Mucosa of rectum (tissue), 2 donors: Measurements from ENCODE around the gene MED14.

Source experiments
- H3K27ac ChIP-seq, 2 donors: one replicate each; pipeline ENCODE4 v1.7.0; 2013; ENCODE audit warnings: inconsistent platforms in 2 of 2, low read depth in 2 of 2, low read length in 2 of 2
- H3K27me3 ChIP-seq, 2 donors: one replicate each; pipeline ENCODE4 v1.7.0; 2013; ENCODE audit warnings: low read length in 2 of 2; ENCODE audit not compliant: control insufficient read depth in 2 of 2, insufficient read depth in 2 of 2
- H3K36me3 ChIP-seq, 2 donors: one replicate each; pipeline ENCODE4 v1.7.0; 2013; ENCODE audit warnings: low read length in 2 of 2; ENCODE audit not compliant: control insufficient read depth in 2 of 2, insufficient read depth in 2 of 2
- H3K4me1 ChIP-seq, 2 donors: one replicate each; pipeline ENCODE4 v1.7.0; 2013; ENCODE audit warnings: low read length in 2 of 2, mild to moderate bottlenecking in 1 of 2; ENCODE audit not compliant: control insufficient read depth in 2 of 2, insufficient read depth in 2 of 2
- H3K4me3 ChIP-seq, 2 donors: one replicate each; pipeline ENCODE4 v1.7.0; 2013; ENCODE audit warnings: low read length in 2 of 2
- H3K9ac ChIP-seq, 2 donors: one replicate each; pipeline ENCODE4 v1.7.0; 2013; ENCODE audit warnings: low read length in 2 of 2, low read depth in 1 of 2, mild to moderate bottlenecking in 1 of 2
- H3K9me3 ChIP-seq, 2 donors: one replicate each; pipeline ENCODE4 v1.7.0; 2013; ENCODE audit warnings: low read length in 2 of 2; ENCODE audit not compliant: control insufficient read depth in 2 of 2
- donor health status: healthy.
- donor health status: Normal muscosa, but diverticular disease.

MED14 gene

DNA sequence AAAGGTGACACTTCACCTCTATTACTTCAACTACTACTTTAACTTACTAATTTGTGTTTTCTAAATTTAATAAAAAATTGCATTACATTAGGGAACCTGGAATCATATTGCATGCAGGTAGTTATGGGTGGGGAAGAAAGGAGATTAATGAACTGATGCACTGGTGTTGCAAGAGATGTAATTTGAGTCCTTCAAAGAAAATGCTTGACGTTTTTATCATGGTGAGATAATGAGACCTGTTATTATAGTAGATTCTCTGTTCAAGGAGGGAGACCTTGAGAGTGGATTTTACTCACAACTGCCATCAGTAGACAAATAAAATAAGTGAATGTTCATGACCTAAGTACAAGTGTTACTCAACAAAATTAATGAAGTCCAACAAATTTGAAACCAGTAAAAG, 26.4 kb upstream of the MED14 start:
- H3K9ac ChIP-seq: no peak overlapping the region
- H3K27me3 ChIP-seq: peaks cover 9 to 12% of the 10 kb centered on the region in 2 donors
- H3K4me1 ChIP-seq: no peaks in the 10 kb centered on the region
- H3K9me3 ChIP-seq: no peaks in the 10 kb centered on the region
- no peak overlapping the region for H3K27ac ChIP-seq
- no peak overlapping the region for H3K4me3 ChIP-seq
- H3K36me3 ChIP-seq: no peaks in the 10 kb centered on the region

DNA sequence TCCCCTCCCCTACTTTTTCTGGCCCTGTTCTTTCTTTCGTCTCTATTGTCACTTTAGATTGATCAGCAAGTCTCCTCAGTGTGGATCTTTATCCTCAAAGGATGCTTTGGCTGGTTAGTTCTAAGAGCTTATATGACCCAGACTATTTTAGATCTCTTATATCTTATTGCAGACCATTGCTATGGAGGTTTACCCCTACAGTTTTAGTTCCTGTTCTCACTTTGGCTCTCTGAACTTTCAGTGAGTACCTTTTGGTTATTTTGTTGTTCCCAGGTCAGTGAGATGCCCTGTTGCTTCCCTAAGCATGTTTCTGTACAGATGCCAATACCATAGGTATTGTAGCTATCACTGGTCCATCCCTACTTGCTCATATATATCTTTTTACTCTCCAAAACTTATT, 24.0 kb upstream of the MED14 start:
- no peaks in the 10 kb centered on the region for H3K9me3 ChIP-seq
- H3K4me1 ChIP-seq: peaks cover 0 to 3% of the 10 kb centered on the region in 2 donors
- no peak overlapping the region for H3K4me3 ChIP-seq
- peaks cover 12 to 13% of the 10 kb centered on the region in 2 donors for H3K27me3 ChIP-seq
- H3K27ac ChIP-seq: no peak overlapping the region
- H3K36me3 ChIP-seq: no peaks in the 10 kb centered on the region
- H3K9ac ChIP-seq: no peak overlapping the region

DNA sequence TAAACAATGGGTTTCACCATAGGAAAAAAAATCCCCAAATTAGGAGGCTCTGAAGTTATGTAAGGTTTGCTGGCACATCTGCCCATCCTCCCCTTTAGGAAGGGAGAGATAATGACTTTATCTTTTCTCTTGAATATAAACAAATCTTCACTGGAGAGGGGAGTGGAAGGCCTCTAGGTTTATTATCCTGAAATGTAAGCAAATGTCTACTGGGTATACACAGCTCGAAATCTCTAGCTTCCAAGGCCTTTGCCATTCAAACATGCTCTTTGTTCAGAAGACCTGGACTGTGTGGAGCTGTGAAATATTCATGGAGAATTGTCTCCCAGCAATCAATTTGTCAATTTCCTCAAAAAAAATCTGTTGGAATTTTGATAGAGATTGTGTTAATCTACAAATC, 21.7 kb upstream of the MED14 start:
- Histone ChIP-seq H3K4me3 (no peak overlapping the region), H3K4me1 (peaks cover 0 to 3% of the 10 kb centered on the region in 2 donors), H3K27me3 (peaks cover 13 to 14% of the 10 kb centered on the region in 2 donors), H3K36me3 (no peaks in the 10 kb centered on the region), H3K27ac (no peak overlapping the region), H3K9me3 (no peaks in the 10 kb centered on the region), H3K9ac (no peak overlapping the region)

DNA sequence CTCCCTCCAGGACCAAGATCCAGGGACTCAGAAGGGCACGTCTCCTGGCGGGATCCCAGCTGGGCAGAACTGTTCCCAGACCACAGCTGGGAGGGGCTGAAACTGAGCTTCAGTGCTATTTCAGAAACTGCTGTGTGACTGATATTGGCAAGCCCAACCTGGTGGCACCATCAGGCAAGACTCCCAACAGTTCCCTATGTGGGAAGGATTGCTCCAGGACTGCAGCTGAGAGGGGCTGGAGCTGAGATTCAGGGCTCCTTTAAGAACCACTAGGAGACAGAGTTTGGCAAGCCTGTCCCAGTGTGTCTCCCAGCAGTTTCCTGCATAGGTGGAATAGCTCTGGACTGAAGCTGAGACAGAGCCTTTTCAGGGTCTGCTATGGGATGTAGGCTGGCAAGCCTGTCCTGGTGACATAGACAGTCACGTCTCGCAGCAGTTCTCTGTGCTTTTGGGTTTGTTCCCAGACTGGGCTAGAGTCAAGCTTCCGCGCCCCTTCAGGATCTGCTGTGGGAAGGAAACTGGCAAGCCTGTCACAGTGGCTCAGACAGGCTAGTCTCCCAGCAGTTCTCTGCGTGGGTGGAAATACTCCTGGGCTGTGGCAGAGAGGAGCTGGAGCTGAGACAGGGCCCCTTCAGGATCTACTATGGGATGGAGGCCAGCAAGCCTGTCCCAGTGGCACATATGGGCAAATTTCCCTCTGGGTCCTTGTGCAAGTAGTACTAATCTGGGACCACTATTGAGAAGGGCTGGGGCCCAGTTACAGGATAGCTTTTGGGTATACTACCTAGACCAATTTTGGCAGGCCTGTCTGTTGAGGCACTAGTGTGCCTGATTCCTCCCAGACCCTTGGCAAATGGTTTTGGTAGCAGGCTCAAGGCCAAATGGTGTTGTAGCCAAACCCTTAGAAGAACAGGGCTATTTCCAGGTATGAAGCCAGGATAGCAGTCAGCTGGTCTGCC, 20.2 kb upstream of the MED14 start:
- H3K36me3 ChIP-seq: no peaks in the 10 kb centered on the region
- no peak overlapping the region for H3K9ac ChIP-seq
- H3K27me3 ChIP-seq: peaks cover 9 to 16% of the 10 kb centered on the region in 2 donors
- H3K27ac ChIP-seq: no peak overlapping the region
- peaks cover 0 to 3% of the 10 kb centered on the region in 2 donors for H3K4me1 ChIP-seq
- no peaks in the 10 kb centered on the region for H3K9me3 ChIP-seq
- no peak overlapping the region for H3K4me3 ChIP-seq

DNA sequence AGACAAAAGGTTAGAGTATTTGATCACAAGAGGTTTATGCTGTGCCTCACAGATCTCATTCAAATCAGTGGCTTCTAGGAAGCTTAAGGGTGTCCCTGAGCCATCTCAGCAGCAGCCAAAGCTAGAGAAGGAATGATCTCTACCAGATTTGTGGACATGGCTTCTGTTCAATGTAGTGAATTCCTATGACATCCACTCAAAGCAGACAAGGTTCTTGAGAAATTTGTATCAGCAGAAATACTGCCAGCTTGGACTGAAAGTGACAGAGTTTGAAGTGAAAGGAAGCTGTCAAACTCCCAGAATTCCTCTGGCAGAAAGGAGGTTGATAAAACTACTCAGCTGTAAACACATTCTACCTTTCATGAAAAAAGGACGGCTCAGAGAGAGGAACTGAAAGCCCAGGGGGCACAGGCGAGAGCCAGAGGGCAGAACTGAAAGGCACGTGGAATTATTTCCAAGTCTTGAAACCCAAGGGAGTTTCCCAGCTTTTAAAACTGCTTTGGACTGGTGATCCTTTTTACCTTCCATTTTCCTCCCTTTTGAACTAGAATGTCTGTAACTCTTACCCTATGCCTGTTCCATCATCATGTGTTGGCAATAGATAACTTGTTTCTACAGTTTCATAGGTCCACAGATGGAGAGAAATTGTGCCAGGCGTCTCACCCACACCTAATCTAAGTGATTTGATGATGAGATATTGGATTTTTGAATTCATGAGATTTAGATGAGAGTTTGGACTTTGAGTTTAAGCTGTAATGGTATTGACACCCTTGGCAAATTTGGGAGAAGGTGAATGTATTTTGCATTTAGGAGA, 14.5 kb upstream of the MED14 start:
- Histone ChIP-seq H3K9me3 (no peaks in the 10 kb centered on the region), H3K4me3 (no peak overlapping the region), H3K4me1 (no peaks in the 10 kb centered on the region), H3K27ac (no peak overlapping the region), H3K9ac (no peak overlapping the region), H3K36me3 (no peaks in the 10 kb centered on the region), H3K27me3 (peaks cover 0 to 14% of the 10 kb centered on the region in 2 donors)

DNA sequence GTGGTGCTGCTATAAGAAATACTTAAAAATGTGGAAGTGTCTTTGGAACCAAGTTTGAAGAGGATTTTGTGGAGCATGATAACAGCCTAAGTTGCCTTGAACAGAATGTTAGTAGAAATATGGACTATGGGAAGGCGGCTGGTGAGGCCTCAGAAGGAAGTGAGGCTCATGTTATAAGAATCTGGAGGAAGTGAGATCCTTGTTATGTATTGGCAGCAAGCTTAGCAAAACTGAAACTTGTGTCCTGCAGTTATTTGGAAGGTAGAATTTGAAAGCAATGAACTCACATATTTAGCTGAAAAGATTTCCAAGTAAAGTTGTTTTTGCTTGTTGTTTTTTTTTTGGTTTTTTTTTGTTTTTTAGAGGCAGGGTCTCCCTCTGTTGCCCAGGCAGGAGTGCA, 13.6 kb upstream of the MED14 start:
- Histone ChIP-seq H3K9ac (no peak overlapping the region), H3K9me3 (no peaks in the 10 kb centered on the region), H3K36me3 (no peaks in the 10 kb centered on the region), H3K4me3 (no peak overlapping the region), H3K27ac (no peak overlapping the region), H3K4me1 (no peaks in the 10 kb centered on the region), H3K27me3 (peaks cover 0 to 14% of the 10 kb centered on the region in 2 donors)

DNA sequence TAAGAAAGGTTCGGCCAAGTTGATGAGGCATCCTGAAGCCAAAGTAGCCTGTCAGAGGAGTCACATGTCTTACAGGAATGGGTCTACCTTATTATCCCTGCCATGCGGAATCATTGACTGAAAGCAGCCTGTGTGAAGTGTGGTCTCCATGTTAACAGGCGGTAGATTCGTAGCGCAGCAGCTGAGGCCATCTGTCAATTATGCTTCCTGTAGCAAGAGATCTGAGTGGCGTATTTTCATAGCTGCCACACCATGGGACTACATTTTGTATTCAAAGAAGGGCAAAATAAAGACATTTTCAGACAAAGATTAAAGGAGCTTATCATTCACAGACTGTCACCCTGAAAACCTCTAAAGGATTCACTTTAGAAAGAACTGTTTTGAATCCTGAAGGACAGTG, 11.2 kb upstream of the MED14 start:
- Histone ChIP-seq H3K4me1 (no peaks in the 10 kb centered on the region), H3K27me3 (peaks cover 8 to 16% of the 10 kb centered on the region in 2 donors), H3K36me3 (no peaks in the 10 kb centered on the region), H3K27ac (no peak overlapping the region), H3K4me3 (no peak overlapping the region), H3K9me3 (no peaks in the 10 kb centered on the region), H3K9ac (no peak overlapping the region)

DNA sequence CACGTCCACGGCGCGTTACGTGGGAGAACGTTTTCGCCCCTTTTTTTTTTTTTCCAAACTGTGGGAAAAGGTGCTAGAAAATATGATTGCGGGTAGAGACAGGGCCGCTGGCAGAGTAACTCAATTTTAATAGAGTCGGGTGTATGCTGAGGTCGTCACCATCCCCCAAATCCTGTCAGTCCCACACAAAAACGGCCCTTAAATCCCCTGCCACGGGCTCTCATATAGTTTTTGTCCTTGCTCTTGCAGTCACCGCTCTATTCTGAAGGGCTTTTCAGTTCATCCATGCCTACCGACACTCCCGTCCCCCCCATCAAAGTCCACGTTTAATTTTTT, 796 bp upstream of the MED14 start:
- H3K9me3 ChIP-seq: no peaks in the 10 kb centered on the region
- peaks cover 8 to 15% of the 10 kb centered on the region in 2 donors for H3K4me1 ChIP-seq
- H3K27ac ChIP-seq: peak overlapping the region; percentile 93 to 95
- H3K36me3 ChIP-seq: no peaks in the 10 kb centered on the region
- peaks cover 2 to 5% of the 10 kb centered on the region in 2 donors for H3K27me3 ChIP-seq
- peak overlapping the region; percentile 71 to 89 for H3K9ac ChIP-seq
- peak overlapping the region; percentile 65 to 89 for H3K4me3 ChIP-seq

DNA sequence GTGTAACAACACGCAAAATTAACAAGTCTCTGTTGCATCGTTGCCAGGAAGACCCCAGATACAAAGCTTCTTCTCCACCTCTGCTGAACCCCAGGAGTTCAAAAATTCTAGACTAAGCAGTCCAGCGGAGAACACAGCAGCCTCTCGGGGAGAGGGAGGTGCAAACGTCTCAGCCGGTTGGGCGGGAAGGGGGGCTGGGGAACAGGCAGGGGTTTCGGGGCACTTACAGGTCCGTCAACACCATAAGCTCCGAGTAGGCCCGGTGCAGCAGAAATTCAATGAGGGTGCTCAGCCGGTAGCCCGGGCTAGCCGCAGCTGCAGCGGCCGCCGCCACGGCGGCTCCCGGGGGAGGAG, 394 bp downstream of the MED14 start:
- Histone ChIP-seq H3K4me3 (peak overlapping the region; percentile 65 to 89), H3K36me3 (no peaks in the 10 kb centered on the region), H3K27me3 (peaks cover 2 to 5% of the 10 kb centered on the region in 2 donors), H3K27ac (peak overlapping the region; percentile 93 to 95), H3K9ac (peak overlapping the region; percentile 65 to 71), H3K9me3 (no peaks in the 10 kb centered on the region), H3K4me1 (peaks cover 12 to 21% of the 10 kb centered on the region in 2 donors)

DNA sequence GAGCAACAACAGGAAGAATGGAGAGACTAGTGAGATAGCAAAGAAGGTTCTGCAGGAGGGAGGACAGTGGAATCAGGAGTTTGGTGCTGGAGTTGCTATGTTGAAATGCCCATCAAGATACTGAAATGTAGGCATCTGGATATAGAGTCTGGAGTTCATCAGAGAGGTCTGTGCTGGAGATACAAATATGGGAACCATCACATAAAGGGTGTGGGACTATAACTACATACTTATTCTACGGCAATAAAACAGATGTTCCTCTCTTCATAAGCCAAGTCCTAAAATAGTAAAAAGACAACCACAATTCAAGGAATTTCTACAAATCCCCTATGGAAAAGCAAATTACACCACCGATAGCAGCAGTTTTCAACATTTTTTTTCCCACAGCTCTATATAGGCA, 1.6 kb downstream of the MED14 start:
- no peak overlapping the region for H3K27ac ChIP-seq
- H3K27me3 ChIP-seq: peaks cover 2 to 5% of the 10 kb centered on the region in 2 donors

More for the DNA sequence above, 1.6 kb downstream of the MED14 start:
- H3K9ac ChIP-seq: peak overlapping the region in 1 of 2 donors; percentile 9
- no peaks in the 10 kb centered on the region for H3K9me3 ChIP-seq
- H3K36me3 ChIP-seq: no peaks in the 10 kb centered on the region
- H3K4me1 ChIP-seq: peaks cover 19 to 21% of the 10 kb centered on the region in 2 donors
- H3K4me3 ChIP-seq: peak overlapping the region; percentile 65 to 89
